ENCODE results near the gene CLCN7.

CLCN7 gene

GRCh38 chr16:1398351-1398750 lies 76.5 kb downstream of the CLCN7 start:
- no peak for DNase-seq

GRCh38 chr16:1397779-1398178 lies 77.0 kb downstream of the CLCN7 start:
- no peak for DNase-seq

GRCh38 chr16:1395444-1396031 lies 79.3 kb downstream of the CLCN7 start:
- no peak for DNase-seq
